Mammary epithelial cell (primary cell): ENCODE results near the gene MAPK1.

Experiments
- EZH2 ChIP-seq: IDR thresholded peaks from 2 replicates; pipeline ENCODE4 v1.6.1; 2012; ENCODE audit warnings: low read length, inconsistent platforms, borderline replicate concordance
- TF ChIP-seq, protein P1 (sequence below), 2 donors: IDR thresholded peaks in 1 of 2; conservative IDR thresholded peaks in 1 of 2; 2 replicates each; pipeline ENCODE4 v1.5.1; 2011 to 2012; ENCODE audit warnings: inconsistent platforms in 2 of 2, low read length in 2 of 2, mild to moderate bottlenecking in 2 of 2, control low read depth in 1 of 2, low read depth in 1 of 2; ENCODE audit not compliant: insufficient read depth in 1 of 2; ENCODE audit errors: extremely low read depth in 1 of 2

DNA sequence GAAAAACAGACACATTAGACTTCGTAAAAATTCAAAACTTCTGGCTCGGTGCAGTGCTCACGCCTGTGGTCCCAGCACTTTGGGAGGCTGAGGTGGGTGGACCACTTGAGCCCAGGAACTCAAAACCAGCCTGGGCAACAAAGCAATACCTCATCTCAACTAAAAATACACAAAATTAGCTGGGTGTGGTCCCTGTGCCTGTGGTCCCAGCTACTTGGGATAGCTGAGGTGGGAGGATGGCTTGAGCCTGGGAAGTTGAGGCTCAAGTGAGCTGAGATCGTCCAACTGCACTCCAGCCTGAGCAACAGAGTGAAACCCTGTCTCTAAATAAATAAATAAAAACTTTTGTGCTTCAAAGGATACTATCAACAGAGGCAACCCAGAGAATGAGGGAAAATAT is 155.6 kb downstream of the MAPK1 start:
- TF ChIP-seq EZH2: no peak
- TF ChIP-seq, protein P1, sequence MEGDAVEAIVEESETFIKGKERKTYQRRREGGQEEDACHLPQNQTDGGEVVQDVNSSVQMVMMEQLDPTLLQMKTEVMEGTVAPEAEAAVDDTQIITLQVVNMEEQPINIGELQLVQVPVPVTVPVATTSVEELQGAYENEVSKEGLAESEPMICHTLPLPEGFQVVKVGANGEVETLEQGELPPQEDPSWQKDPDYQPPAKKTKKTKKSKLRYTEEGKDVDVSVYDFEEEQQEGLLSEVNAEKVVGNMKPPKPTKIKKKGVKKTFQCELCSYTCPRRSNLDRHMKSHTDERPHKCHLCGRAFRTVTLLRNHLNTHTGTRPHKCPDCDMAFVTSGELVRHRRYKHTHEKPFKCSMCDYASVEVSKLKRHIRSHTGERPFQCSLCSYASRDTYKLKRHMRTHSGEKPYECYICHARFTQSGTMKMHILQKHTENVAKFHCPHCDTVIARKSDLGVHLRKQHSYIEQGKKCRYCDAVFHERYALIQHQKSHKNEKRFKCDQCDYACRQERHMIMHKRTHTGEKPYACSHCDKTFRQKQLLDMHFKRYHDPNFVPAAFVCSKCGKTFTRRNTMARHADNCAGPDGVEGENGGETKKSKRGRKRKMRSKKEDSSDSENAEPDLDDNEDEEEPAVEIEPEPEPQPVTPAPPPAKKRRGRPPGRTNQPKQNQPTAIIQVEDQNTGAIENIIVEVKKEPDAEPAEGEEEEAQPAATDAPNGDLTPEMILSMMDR (conservative IDR thresholded peaks at IDR 0.05 in 1 of 2, IDR thresholded peaks at IDR 0.05 in 1 of 2; ENCODE audit: extremely low read depth in 1 of 2, insufficient read depth in 1 of 2, low read depth in 1 of 2, low read length in 2 of 2): no peak
